Liver (tissue), 3 donors: ENCODE results near the gene TEX30.

Source experiments
- CTCF ChIP-seq: fragments of 150-350 bp; IDR thresholded peaks from 2 replicates; pipeline ENCODE4 v1.5.1; 2017; ENCODE audit warnings: improper control_type of control experiment, low read depth, low read length; ENCODE audit not compliant: missing input control
- JUND ChIP-seq, 2 donors: IDR thresholded peaks; 2 replicates each; pipeline ENCODE4 v1.6.1; 2016; ENCODE audit warnings: antibody characterized with exemption in 2 of 2
- REST ChIP-seq: IDR thresholded peaks from 2 replicates; pipeline ENCODE4 v1.6.1; 2016; ENCODE audit warnings: antibody characterized with exemption, mild to moderate bottlenecking
- TAF1 ChIP-seq: conservative IDR thresholded peaks from 2 replicates; pipeline ENCODE4 v1.6.1; 2016; ENCODE audit warnings: antibody characterized with exemption, mild to moderate bottlenecking
- YY1 ChIP-seq: IDR thresholded peaks from 2 replicates; pipeline ENCODE4 v1.6.1; 2016; ENCODE audit warnings: antibody characterized with exemption, mild to moderate bottlenecking
- donor health status: healthy.
- donor health status: healthy.

- no peak for TF ChIP-seq CTCF
- TF ChIP-seq YY1 = no peak
- no peak for TF ChIP-seq JUND (IDR thresholded peaks at IDR 0.05)
- TF ChIP-seq TAF1 = no peak
- peak; percentile 46 for TF ChIP-seq REST
Observed at GRCh38 chr13:102771298-102772041, 2.1 kb downstream of the TEX30 start.
